NCI-H2171 treated with DMSO at 0.1 percent for 48 hours (cell line): ENCODE results near the gene DDT.
A peak's percentile ranks its signal among the peaks of the same experiment; 100 is the strongest.
"Not testable (repeated sequence)": the region's sequence is repeated elsewhere in the genome, so short reads cannot be mapped to it uniquely, and the experiment has no call there.

Experiments
- DNase-seq: peaks from one replicate; lab custom pipeline; 2025; lab: John Stamatoyannopoulos, UW

DDT gene

DNA sequence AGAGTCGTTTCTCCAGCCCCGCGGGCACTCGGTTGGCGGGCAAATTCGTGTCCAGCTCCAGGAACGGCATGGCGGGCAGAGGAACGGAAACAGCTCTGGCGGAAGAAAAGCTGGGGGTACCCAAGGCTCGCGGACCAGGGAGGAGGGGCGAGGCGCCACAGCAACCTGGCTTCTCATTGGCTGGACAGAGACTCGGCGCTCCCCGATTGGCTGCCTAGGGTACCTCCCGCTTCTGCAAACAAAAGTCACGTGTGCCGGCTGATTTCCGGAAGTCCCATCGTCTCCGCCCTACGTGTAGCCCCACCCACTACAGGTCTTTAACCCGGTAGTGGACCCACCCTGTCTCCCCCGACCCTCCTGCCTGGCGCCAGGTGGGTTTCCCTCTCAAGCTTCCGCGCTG is at the start of gene DDT:
TSS of gene DDT (minus strand) at position 97 of the 400 bp plus-strand sequence. CDS start at position 70, 27 bp downstream.
- not testable (repeated sequence) for DNase-seq

GRCh38 chr22:24023204-24023789 is 49.1 kb upstream of the DDT start:
- no peak for DNase-seq

DNA sequence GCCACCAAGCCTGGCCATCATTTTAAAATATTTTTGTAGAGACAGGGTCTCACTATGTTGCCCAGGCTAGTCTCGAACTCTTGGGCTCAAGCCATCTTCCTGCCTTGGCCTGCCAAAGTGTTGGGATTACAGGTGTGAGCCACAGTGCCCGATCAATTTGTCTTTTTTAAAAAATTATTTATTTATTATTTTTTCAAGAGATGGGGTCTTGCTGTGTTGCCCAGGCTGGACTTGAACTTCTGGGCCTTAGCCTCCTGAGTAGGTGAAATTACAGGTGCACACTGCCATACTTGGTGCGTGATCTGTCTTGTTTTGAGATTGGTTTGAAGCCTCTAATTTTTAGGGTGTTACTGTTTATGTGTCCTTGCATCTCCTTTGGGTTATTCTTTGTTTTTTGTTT is 47.1 kb upstream of the DDT start:
- DNase-seq = no peak

DNA sequence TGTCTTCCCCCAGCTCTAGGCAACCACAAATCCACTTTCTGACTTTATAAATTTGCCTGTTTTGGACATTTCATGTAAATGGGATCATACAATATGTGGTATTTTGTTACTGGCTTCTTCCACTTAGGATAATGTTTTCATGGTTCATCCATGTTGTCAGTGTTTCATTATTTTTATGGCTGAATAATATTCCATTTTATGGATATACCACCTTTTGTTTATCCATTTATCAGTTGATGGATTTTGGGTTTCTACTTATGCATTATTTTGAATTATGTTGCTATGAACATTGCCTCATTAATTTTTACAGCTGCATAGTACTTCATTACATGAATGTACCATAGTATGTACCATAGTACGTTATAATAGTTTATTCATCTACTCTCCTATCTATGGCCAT is 41.9 kb upstream of the DDT start:
- DNase-seq = no peak

- DNase-seq = peak; percentile 58
These were observed 37.5 kb upstream of the DDT start for GRCh38 chr22:24011735-24012068.

GRCh38 chr22:24010018-24010391 is 35.8 kb upstream of the DDT start:
- no peak for DNase-seq

DNA sequence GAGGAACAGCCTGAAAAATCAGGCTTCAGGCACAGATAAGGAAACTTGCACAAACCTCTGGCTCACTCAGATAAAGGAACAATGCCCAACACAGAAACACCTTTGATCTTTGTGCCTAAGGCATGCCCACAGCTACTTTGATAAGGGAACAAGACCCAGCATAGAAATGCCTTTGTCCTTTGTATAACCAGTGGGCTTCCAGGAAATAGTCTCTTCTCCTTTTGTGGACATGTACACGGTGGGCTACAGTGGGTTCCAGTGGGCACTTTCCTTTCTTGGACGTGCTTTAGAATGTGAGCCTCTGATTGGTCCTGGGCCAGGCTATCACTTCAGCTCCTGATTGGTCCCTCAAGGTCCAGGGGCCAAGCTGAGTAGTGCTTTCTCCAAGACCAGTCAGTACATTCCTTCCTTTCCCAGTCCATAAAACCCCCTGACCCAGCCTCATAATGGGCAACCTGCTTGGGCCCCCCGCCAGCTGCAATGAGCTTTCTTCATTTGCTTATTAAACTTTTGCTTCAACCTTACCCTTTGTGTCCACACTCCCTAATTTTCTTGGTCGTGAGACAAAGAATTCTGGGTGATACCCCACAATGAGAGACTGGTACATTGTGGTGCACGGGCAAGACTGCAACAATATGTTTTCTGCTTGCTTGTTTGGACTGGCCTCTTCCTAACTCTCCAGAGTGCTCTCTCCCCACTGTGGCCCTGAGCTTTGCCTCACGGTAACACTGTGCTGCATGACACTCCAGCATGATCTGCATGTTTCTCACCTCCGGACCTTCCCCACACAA is 35.2 kb upstream of the DDT start:
- no peak for DNase-seq

DNA sequence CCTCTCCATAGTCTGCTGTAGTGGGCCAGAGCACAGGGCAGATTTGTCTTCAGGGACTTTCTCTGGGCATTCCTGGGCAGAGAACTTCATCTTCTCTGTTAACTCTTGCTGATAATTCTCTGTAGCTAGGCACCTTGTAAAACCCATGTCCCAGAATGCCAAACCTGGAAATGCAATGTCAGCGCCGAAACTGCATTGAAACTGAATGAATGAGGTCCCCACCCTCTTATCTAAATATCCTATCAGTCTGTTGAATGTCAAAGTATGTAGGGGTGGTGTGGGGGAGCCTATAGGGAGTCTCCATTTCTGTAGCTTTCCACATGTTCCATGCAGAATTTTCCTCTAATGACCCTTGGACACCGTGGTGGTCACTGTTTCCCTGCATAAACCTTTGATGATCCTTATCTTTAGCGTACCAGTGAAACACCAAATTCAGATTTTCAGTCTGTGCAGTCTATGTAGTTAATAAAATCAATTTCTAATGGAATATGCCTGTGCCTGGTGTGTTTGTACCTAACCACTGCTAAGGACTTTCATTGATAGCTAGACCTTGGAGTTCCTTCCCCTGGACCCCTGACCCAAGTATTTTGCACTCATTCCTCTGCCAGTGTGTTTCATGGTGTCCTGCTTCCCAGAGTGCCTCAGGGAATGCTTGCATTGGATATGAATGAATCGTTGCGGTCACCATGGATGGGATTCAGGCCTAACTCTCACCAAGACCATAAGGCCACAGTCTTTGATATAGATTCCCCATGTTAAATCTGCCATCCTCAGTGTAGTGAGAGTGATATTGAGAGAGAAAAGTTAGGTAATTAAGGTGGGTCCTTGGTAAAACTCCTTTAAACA is 34.4 kb upstream of the DDT start:
- no peak for DNase-seq

GRCh38 chr22:24008022-24008283 is 33.7 kb upstream of the DDT start:
- no peak for DNase-seq

- DNase-seq = no peak
These were observed 33.2 kb upstream of the DDT start for GRCh38 chr22:24007253-24008021.

DNA sequence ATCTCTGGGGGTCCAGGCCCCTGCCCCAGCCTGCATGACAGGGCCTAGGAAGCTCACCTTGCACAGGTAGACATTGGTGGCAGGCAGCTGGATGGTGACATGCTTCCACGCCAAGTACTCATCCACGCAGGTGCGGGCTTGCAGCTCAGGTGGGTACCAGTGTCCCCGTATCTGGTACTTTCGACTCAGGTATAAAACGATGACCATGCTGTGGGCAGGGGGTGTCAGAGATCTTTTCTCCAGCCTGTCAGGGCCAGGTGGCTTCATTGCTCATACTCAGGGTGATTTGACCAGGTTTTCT is 32.6 kb upstream of the DDT start:
- DNase-seq = no peak

GRCh38 chr22:24006207-24006913 is 32.1 kb upstream of the DDT start:
- DNase-seq = no peak

DNA sequence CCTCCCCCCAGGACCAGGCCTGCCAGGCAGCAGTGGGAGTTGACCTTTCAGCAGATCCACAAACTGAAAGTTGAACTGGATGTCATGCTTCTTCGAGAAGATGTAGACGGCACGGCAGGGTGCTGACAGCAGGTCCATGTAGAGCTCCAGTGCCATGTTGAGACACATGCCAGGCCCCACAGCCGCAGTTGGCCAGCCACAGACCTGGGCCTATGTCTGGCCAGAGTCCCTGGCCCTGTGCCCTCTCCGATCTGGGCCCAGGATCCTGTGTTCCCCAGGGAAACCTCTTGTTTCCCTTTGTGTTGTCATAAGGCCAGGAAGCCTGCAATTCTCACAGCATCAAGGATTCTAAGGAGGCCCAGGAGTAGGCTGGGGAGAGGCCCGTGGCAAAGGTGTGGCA is 31.0 kb upstream of the DDT start, which contains the start of gene GSTT4:
TSS of gene GSTT4 (minus strand) at position 253 of the 400 bp plus-strand sequence. CDS start at position 156, 97 bp downstream.
- no peak for DNase-seq

GRCh38 chr22:24003887-24004286 is 29.6 kb upstream of the DDT start:
- no peak for DNase-seq

GRCh38 chr22:24002851-24003250 is 28.6 kb upstream of the DDT start:
- no peak for DNase-seq

GRCh38 chr22:24002272-24002671 is 28.0 kb upstream of the DDT start:
- no peak for DNase-seq

DNA sequence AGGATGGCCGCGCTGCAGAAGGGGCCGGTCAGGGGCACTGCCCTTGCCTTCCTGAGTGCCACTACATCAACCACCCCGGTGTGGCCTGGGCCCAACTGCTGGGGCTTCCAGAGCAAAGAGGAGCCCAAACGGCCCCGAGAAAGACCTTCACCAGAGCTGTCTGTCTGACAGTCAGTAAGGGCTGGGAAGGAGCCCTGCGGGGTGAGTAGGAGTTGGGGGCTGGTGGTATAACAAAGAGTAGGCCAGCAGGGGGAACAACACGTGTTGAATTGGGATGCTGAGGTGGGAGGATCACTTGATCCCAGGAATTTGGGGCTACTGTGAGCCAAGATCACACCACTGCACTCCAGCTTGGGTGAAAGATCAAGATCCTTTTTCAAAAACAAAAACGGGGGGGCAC is 27.1 kb upstream of the DDT start:
- DNase-seq = no peak

GRCh38 chr22:23999779-24000178 is 25.5 kb upstream of the DDT start:
- not testable (repeated sequence) for DNase-seq

DNA sequence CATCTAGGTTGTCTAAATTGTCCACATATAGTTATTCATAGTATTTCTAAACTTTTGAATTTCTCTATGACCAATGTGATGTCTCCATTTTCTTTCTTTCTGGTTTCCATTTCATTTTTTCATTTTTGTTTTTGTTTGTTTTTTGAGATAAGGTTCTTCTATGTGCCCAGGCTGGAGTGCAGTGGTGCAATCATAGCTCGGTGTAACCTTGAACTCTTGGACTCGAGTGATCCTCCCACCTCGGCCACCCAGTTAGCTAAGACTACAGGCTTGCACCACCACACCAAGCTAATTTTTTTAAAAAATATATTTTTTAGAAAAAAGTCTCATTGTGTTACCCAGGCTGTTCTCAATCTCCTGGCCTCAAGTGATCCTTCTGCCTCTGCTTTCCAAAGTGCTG is 22.9 kb upstream of the DDT start:
- no peak for DNase-seq

GRCh38 chr22:23993581-23994177 is 19.4 kb upstream of the DDT start:
- peak; percentile 64 for DNase-seq

DNA sequence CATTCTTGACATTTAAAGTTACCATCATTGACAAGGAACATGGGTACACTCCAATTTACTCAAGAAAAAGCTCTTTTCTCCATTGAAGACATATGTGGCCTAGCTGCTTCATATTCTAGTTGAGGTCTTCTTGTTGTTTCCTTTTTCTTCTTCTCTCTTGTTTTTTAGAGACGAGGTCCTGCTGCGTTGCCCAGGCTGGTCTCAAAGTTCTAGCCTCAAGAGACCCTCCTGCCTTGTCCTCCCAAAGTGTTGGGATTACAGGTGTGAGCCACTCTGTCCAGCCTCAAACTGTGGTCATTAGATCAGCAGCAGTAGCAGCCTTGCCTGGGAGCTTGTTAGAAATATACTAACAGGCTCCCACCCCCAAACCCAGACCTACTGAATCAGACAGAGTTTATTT is 18.8 kb upstream of the DDT start:
- not testable (repeated sequence) for DNase-seq
